HEK293T (cell line): ENCODE measurements around the gene CEP19.

ENCODE experiments used
- ARNT ChIP-seq: fragments of 450-650 bp; IDR thresholded peaks from 2 replicates; pipeline ENCODE4 v1.6.1; 2017; ENCODE audit warnings: mild to moderate bottlenecking
- FOXK2 ChIP-seq: fragments of 450-650 bp; IDR thresholded peaks from 2 replicates; pipeline ENCODE4 v1.6.1; 2016; ENCODE audit warnings: mild to moderate bottlenecking
- FOXM1 ChIP-seq: fragments of 450-650 bp; IDR thresholded peaks from 2 replicates; pipeline ENCODE4 v1.6.1; 2017; ENCODE audit warnings: mild to moderate bottlenecking, borderline replicate concordance
- HDGF ChIP-seq: fragments of 450-650 bp; IDR thresholded peaks from 2 replicates; pipeline ENCODE4 v1.6.1; 2017; ENCODE audit warnings: antibody characterized with exemption, borderline replicate concordance

GRCh38 chr3:196757876-196758739 is 46.1 kb upstream of the CEP19 start:
- TF ChIP-seq FOXM1: no peak
- no peak for TF ChIP-seq HDGF
- no peak for TF ChIP-seq FOXK2
- TF ChIP-seq ARNT: no peak
